ENCODE measurements around the gene ZP2. TPM values are rescaled to one million over a fixed set of nuclear protein-coding genes. Genes with fewer than 3 reads are reported as not detected.

Gene ZP2
- total and polyA plus RNA-seq, 4 donors: not detected

GRCh38 chr16:21228361-21228872 is 17.0 kb upstream of the ZP2 start:
- no peak overlapping the region for H3K4me3 ChIP-seq (ENCODE audit: low read depth in 1 of 3, low read length in 3 of 3)
- WGBS: 57% methylated on average over 2 of the region's 2 CpGs

DNA sequence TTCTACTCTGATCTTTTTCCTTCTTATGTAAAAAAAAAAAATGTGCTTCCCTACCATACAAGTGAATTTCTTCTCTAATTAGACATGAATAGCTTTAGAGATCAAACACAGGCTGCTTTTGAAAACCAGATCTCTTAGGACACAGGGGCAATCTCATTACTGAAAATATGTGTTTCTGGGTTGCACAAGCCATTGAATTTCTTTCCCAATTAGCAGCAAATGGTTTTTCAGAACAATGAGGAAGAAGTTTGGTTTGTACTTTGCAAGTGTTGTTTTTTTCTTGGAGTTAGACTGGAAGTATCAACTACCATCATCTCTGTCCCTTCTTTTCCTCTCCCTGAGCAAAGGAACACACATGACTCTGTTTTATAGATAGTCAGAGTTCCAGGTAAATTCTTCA is 16.5 kb upstream of the ZP2 start:
- no peaks in the 10 kb centered on the region for H3K9me3 ChIP-seq (ENCODE audit: control insufficient read depth in 4 of 4, low read length in 3 of 4)
- H3K27me3 ChIP-seq (ENCODE audit: control insufficient read depth in 4 of 4, insufficient read depth in 4 of 4, low read length in 3 of 4): no peaks in the 10 kb centered on the region
- no peak overlapping the region for H3K4me3 ChIP-seq (ENCODE audit: low read depth in 1 of 3, low read length in 3 of 3)
- H3K27ac ChIP-seq (ENCODE audit: low read depth in 1 of 2, low read length in 2 of 2): no peak overlapping the region
- TF ChIP-seq EGR1 (IDR thresholded peaks at IDR 0.05; ENCODE audit: low read depth in 2 of 2) (no peak), TAF1 (conservative IDR thresholded peaks at IDR 0.05) (no peak), FOXA1 (IDR thresholded peaks at IDR 0.05) (no peak), ZBTB33 (IDR thresholded peaks at IDR 0.05) (no peak), YY1 (IDR thresholded peaks at IDR 0.05) (no peak), SP1 (IDR thresholded peaks at IDR 0.05) (no peak)
- no peak for DNase-seq (ENCODE audit: low spot score)
- H3K36me3 ChIP-seq (ENCODE audit: control insufficient read depth in 4 of 4, insufficient read depth in 3 of 4, low read depth in 1 of 4, low read length in 3 of 4): no peaks in the 10 kb centered on the region
- peaks cover 0 to 2% (median 0%) of the 10 kb centered on the region in 4 donors for H3K4me1 ChIP-seq (ENCODE audit: control insufficient read depth in 4 of 4, insufficient read depth in 4 of 4, low read length in 3 of 4)
- H3K9ac ChIP-seq (ENCODE audit: low read depth in 1 of 2, low read length in 2 of 2): no peak overlapping the region

More at GRCh38 chr16:21228361-21228872, 17.0 kb upstream of the ZP2 start:
- Histone ChIP-seq H3K27ac (ENCODE audit: low read depth in 1 of 2, low read length in 2 of 2) (no peak overlapping the region), H3K27me3 (ENCODE audit: control insufficient read depth in 4 of 4, insufficient read depth in 4 of 4, low read length in 3 of 4) (no peaks in the 10 kb centered on the region), H3K9ac (ENCODE audit: low read depth in 1 of 2, low read length in 2 of 2) (no peak overlapping the region), H3K4me1 (ENCODE audit: control insufficient read depth in 4 of 4, insufficient read depth in 4 of 4, low read length in 3 of 4) (peaks cover 0 to 5% (median 2%) of the 10 kb centered on the region in 4 donors), H3K36me3 (ENCODE audit: control insufficient read depth in 4 of 4, insufficient read depth in 3 of 4, low read depth in 1 of 4, low read length in 3 of 4) (no peaks in the 10 kb centered on the region), H3K9me3 (ENCODE audit: control insufficient read depth in 4 of 4, low read length in 3 of 4) (no peaks in the 10 kb centered on the region)
- DNase-seq (ENCODE audit: low spot score): no peak
- TF ChIP-seq FOXA1 (IDR thresholded peaks at IDR 0.05) (no peak), RAD21 (IDR thresholded peaks at IDR 0.05) (no peak), GABPA (IDR thresholded peaks at IDR 0.05 in 1 of 2, conservative IDR thresholded peaks at IDR 0.05 in 1 of 2) (no peak), EGR1 (IDR thresholded peaks at IDR 0.05; ENCODE audit: low read depth in 2 of 2) (no peak), JUND (IDR thresholded peaks at IDR 0.05) (no peak), HNF4A (conservative IDR thresholded peaks at IDR 0.05) (no peak), RXRA (IDR thresholded peaks at IDR 0.05) (no peak)

DNA sequence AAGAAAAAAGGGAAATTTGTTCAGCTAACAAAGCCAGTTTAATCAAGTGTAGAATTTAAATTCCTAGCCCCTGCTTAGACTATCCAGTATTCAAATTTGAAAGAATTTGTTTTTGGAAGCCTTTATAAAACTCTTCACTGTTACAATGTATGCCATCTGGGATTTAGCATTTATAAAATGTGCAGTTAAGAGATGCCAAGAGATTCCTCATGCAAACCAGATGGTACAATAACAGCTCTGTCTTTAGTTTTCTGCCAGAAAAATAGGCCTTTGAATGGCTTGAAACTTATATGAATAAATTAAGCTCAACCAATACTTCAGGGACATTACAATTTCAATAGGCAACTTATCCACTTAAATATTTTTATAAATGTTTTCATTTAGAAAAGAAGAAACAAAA is 15.4 kb upstream of the ZP2 start:
- H3K9ac ChIP-seq (ENCODE audit: low read depth in 1 of 2, low read length in 2 of 2): no peak overlapping the region
- no peak overlapping the region for H3K4me3 ChIP-seq (ENCODE audit: low read depth in 1 of 3, low read length in 3 of 3)
- TF ChIP-seq SP1 (IDR thresholded peaks at IDR 0.05): no peak
- no peak for TF ChIP-seq HNF4A (conservative IDR thresholded peaks at IDR 0.05)
- TF ChIP-seq HNF4G (IDR thresholded peaks at IDR 0.05): no peak
- TF ChIP-seq REST (IDR thresholded peaks at IDR 0.05): no peak
- TF ChIP-seq, protein P1, sequence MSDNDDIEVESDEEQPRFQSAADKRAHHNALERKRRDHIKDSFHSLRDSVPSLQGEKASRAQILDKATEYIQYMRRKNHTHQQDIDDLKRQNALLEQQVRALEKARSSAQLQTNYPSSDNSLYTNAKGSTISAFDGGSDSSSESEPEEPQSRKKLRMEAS (IDR thresholded peaks at IDR 0.05): no peak
- TF ChIP-seq, protein P2, sequence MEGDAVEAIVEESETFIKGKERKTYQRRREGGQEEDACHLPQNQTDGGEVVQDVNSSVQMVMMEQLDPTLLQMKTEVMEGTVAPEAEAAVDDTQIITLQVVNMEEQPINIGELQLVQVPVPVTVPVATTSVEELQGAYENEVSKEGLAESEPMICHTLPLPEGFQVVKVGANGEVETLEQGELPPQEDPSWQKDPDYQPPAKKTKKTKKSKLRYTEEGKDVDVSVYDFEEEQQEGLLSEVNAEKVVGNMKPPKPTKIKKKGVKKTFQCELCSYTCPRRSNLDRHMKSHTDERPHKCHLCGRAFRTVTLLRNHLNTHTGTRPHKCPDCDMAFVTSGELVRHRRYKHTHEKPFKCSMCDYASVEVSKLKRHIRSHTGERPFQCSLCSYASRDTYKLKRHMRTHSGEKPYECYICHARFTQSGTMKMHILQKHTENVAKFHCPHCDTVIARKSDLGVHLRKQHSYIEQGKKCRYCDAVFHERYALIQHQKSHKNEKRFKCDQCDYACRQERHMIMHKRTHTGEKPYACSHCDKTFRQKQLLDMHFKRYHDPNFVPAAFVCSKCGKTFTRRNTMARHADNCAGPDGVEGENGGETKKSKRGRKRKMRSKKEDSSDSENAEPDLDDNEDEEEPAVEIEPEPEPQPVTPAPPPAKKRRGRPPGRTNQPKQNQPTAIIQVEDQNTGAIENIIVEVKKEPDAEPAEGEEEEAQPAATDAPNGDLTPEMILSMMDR (IDR thresholded peaks at IDR 0.05; ENCODE audit: low read depth, low read length, missing input control): no peak
- TF ChIP-seq ZBTB33 (IDR thresholded peaks at IDR 0.05): no peak
- no peak for TF ChIP-seq TAF1 (conservative IDR thresholded peaks at IDR 0.05)
- no peak for TF ChIP-seq EGR1 (IDR thresholded peaks at IDR 0.05; ENCODE audit: low read depth in 2 of 2)
- TF ChIP-seq FOXA2 (IDR thresholded peaks at IDR 0.05): no peak
- TF ChIP-seq GABPA (IDR thresholded peaks at IDR 0.05 in 1 of 2, conservative IDR thresholded peaks at IDR 0.05 in 1 of 2): no peak
- no peak for TF ChIP-seq FOXA1 (IDR thresholded peaks at IDR 0.05)
- TF ChIP-seq YY1 (IDR thresholded peaks at IDR 0.05): no peak
- H3K27me3 ChIP-seq (ENCODE audit: control insufficient read depth in 4 of 4, insufficient read depth in 4 of 4, low read length in 3 of 4): no peaks in the 10 kb centered on the region
- DNase-seq (ENCODE audit: low spot score): no peak
- no peaks in the 10 kb centered on the region for H3K4me1 ChIP-seq (ENCODE audit: control insufficient read depth in 4 of 4, insufficient read depth in 4 of 4, low read length in 3 of 4)
- H3K27ac ChIP-seq (ENCODE audit: low read depth in 1 of 2, low read length in 2 of 2): no peak overlapping the region
- H3K36me3 ChIP-seq (ENCODE audit: control insufficient read depth in 4 of 4, insufficient read depth in 3 of 4, low read depth in 1 of 4, low read length in 3 of 4): no peaks in the 10 kb centered on the region
- H3K9me3 ChIP-seq (ENCODE audit: control insufficient read depth in 4 of 4, low read length in 3 of 4): no peaks in the 10 kb centered on the region
